ENCODE data around the gene RAB36.

GRCh38 chr22:23187211-23187610, 41.9 kb downstream of the RAB36 start:
- TF ChIP-seq POLR2AphosphoS5 (IDR thresholded peaks at IDR 0.05) (no peak), CTCF (IDR thresholded peaks at IDR 0.05) (no peak), POLR2A (IDR thresholded peaks at IDR 0.05; ENCODE audit: low read depth) (no peak)

All from esophagus muscularis mucosa (tissue), 3 donors.